Measurements from ENCODE around the gene PAK6. TPM values are rescaled to one million over a fixed set of nuclear protein-coding genes. Genes with fewer than 3 reads are reported as not detected.

PAK6 gene
- total RNA-seq, 1 experiment from 2014 or later = 0.84 TPM

DNA sequence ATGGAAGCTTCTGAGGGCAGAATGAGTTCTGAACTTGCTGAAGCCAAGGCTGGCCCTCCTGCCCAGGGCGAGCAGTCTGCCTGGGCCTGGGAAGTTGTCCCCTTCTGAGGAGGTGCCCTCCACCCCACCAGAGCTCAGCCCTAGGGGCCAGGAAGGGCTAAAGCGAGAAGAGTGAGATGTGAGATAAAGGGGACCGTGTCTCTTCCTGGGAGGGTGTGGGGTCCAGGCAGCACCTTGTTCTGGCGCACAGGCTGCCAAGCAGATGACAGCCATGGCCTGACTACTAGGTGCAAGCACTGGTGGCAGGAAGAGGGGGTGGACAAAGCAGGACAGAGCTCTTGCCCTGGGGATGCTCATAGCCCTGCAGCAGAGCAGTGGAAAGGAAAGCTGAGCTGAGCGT lies 3.7 kb downstream of the PAK6 start:
- ChIA-PET CTCF (interaction anchor here (0.9 kb wide), 1 partner anchor 32 kb away, joined by 4 read pairs; no protein-coding TSS in a partner anchor), POLR2A (ENCODE audit: low non-redundant PET) (no interaction called here)
- intact Hi-C loops (cut with micrococcal nuclease; ENCODE audit: unreplicated experiment) = no loop called here
- Histone ChIP-seq H3K36me3 (ENCODE audit: insufficient read depth, low read length, poor library complexity, severe bottlenecking) (no peaks in the 10 kb centered on the region), H3K4me1 (ENCODE audit: insufficient read depth, low read length, poor library complexity, severe bottlenecking) (peaks cover 9% of the 10 kb centered on the region), H3K27me3 (replicated peaks; ENCODE audit: insufficient read depth, low read depth, low read length, poor library complexity) (no peaks in the 10 kb centered on the region), H3K4me3 (ENCODE audit: low read depth, low read length, poor library complexity, severe bottlenecking) (no peak overlapping the region), H3K9me3 (ENCODE audit: low read depth, low read length, poor library complexity, severe bottlenecking) (no peaks in the 10 kb centered on the region), H3K27ac (ENCODE audit: low read depth, low read length, poor library complexity, severe bottlenecking) (no peak overlapping the region)
- no TSS peak for BruUV-seq (replicated peaks)
- no peak for DNase-seq (ENCODE audit: low spot score)
- TF ChIP-seq CTCF (conservative IDR thresholded peaks at IDR 0.05; ENCODE audit: low read depth, low read length) = no peak

GRCh38 chr15:40243126-40243810 lies 4.4 kb downstream of the PAK6 start:
- BruUV-seq (replicated peaks) = no TSS peak

DNA sequence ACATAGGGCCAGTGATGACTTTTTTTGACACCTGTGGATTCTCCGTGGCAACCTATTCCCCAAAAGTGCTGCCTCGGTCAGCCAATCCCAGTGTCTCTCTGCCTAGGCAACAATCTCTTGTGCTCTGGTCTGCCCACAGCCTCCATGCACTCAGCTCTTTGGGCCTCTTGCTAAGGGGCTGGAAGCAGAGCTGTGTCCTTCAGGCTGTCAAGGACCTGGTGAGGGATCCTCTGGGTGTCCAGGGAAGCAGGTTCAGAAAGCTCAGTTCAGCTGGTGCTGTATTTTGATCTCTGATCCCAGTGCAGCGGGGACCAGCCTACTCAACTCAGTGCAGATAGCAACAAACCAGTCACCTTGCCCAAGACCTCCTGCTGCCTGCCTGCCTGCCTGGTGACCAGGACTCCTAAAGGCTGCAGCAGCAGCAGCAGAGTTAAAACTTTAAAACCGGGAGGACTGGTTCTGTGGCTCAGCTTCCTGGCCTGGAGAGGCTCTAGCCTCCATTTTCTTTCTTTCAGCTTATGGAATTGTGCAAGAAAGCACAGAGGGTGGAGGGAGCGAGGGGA lies 6.2 kb downstream of the PAK6 start:
- DNase-seq (ENCODE audit: low spot score) = no peak
- no peaks in the 10 kb centered on the region for H3K27me3 ChIP-seq (replicated peaks; ENCODE audit: insufficient read depth, low read depth, low read length, poor library complexity)
- ChIA-PET POLR2A (ENCODE audit: low non-redundant PET) (no interaction called here), CTCF (no interaction called here)
- H3K36me3 ChIP-seq (ENCODE audit: insufficient read depth, low read length, poor library complexity, severe bottlenecking) = no peaks in the 10 kb centered on the region
- H3K4me1 ChIP-seq (ENCODE audit: insufficient read depth, low read length, poor library complexity, severe bottlenecking) = no peaks in the 10 kb centered on the region
- H3K9me3 ChIP-seq (ENCODE audit: low read depth, low read length, poor library complexity, severe bottlenecking) = no peaks in the 10 kb centered on the region
- intact Hi-C loops (cut with micrococcal nuclease; ENCODE audit: unreplicated experiment) = no loop called here
- no peak overlapping the region for H3K27ac ChIP-seq (ENCODE audit: low read depth, low read length, poor library complexity, severe bottlenecking)
- no peak overlapping the region for H3K4me3 ChIP-seq (ENCODE audit: low read depth, low read length, poor library complexity, severe bottlenecking)
- TF ChIP-seq CTCF (conservative IDR thresholded peaks at IDR 0.05; ENCODE audit: low read depth, low read length) (no peak), EZH2 (IDR thresholded peaks at IDR 0.05; ENCODE audit: borderline replicate concordance, low read depth, low read length, poor library complexity, severe bottlenecking) (no peak)
- BruUV-seq (replicated peaks) = no TSS peak

More at GRCh38 chr15:40243126-40243810, 4.4 kb downstream of the PAK6 start:
- ChIA-PET CTCF (interaction anchor here (0.9 kb wide), 1 partner anchor 31 kb away, joined by 4 read pairs; no protein-coding TSS in a partner anchor), POLR2A (ENCODE audit: low non-redundant PET) (no interaction called here)
- intact Hi-C loops (cut with micrococcal nuclease; ENCODE audit: unreplicated experiment) = no loop called here
- TF ChIP-seq CTCF (conservative IDR thresholded peaks at IDR 0.05; ENCODE audit: low read depth, low read length) (no peak), EZH2 (IDR thresholded peaks at IDR 0.05; ENCODE audit: borderline replicate concordance, low read depth, low read length, poor library complexity, severe bottlenecking) (no peak)
- no peak overlapping the region for H3K4me3 ChIP-seq (ENCODE audit: low read depth, low read length, poor library complexity, severe bottlenecking)
- DNase-seq (ENCODE audit: low spot score) = no peak
- no peak overlapping the region for H3K27ac ChIP-seq (ENCODE audit: low read depth, low read length, poor library complexity, severe bottlenecking)
- no peaks in the 10 kb centered on the region for H3K27me3 ChIP-seq (replicated peaks; ENCODE audit: insufficient read depth, low read depth, low read length, poor library complexity)
- no peaks in the 10 kb centered on the region for H3K36me3 ChIP-seq (ENCODE audit: insufficient read depth, low read length, poor library complexity, severe bottlenecking)
- no peaks in the 10 kb centered on the region for H3K9me3 ChIP-seq (ENCODE audit: low read depth, low read length, poor library complexity, severe bottlenecking)
- H3K4me1 ChIP-seq (ENCODE audit: insufficient read depth, low read length, poor library complexity, severe bottlenecking) = peaks cover 9% of the 10 kb centered on the region
